GM06990 (cell line): Measurements from ENCODE around the gene MAPRE2.

Experiments
- DNase-seq: peaks from one replicate; pipeline ENCODE4 v3.0.0-alpha.2; 2011; ENCODE audit not compliant: insufficient read length; ENCODE audit errors: extremely low read depth
- H3K27me3 ChIP-seq: replicated peaks from 2 replicates; pipeline ENCODE4 v1.6.0; 2011; ENCODE audit warnings: low read length; ENCODE audit not compliant: control insufficient read depth, insufficient read depth
- H3K36me3 ChIP-seq: 2 replicates; pipeline ENCODE4 v1.5.1; 2011; ENCODE audit warnings: low read length; ENCODE audit not compliant: control insufficient read depth, insufficient read depth
- H3K4me3 ChIP-seq: replicated peaks from 2 replicates; pipeline ENCODE4 v1.5.1; 2011; ENCODE audit warnings: low read depth, mild to moderate bottlenecking, control low read depth, low read length
- CTCF ChIP-seq: IDR thresholded peaks from 2 replicates; pipeline ENCODE4 v1.5.1; 2011; ENCODE audit warnings: low read length, control low read depth, mild to moderate bottlenecking, inconsistent platforms; ENCODE audit not compliant: insufficient read depth, poor library complexity, severe bottlenecking

Gene MAPRE2

GRCh38 chr18:35089891-35090550, 48.8 kb downstream of the MAPRE2 start:
- no peak overlapping the region for H3K4me3 ChIP-seq
- H3K36me3 ChIP-seq, result no peaks in the 10 kb centered on the region
- no peak for DNase-seq
- no peak for TF ChIP-seq CTCF
- H3K27me3 ChIP-seq, result no peaks in the 10 kb centered on the region

- H3K36me3 ChIP-seq, result no peaks in the 10 kb centered on the region
- DNase-seq, result no peak
- no peaks in the 10 kb centered on the region for H3K27me3 ChIP-seq
- no peak for TF ChIP-seq CTCF
- H3K4me3 ChIP-seq, result no peak overlapping the region
Measured at GRCh38 chr18:35091841-35092240, 50.6 kb downstream of the MAPRE2 start.

GRCh38 chr18:35095983-35096676, 54.9 kb downstream of the MAPRE2 start:
- H3K4me3 ChIP-seq, result no peak overlapping the region
- DNase-seq, result peak; percentile 17
- no peak for TF ChIP-seq CTCF
- H3K27me3 ChIP-seq, result no peaks in the 10 kb centered on the region
- no peaks in the 10 kb centered on the region for H3K36me3 ChIP-seq

GRCh38 chr18:35096677-35097011, 55.4 kb downstream of the MAPRE2 start:
- TF ChIP-seq CTCF, result no peak
- H3K27me3 ChIP-seq, result no peaks in the 10 kb centered on the region
- DNase-seq, result no peak
- no peak overlapping the region for H3K4me3 ChIP-seq
- H3K36me3 ChIP-seq, result no peaks in the 10 kb centered on the region

- DNase-seq, result no peak
- TF ChIP-seq CTCF, result no peak
- H3K4me3 ChIP-seq, result no peak overlapping the region
- no peaks in the 10 kb centered on the region for H3K36me3 ChIP-seq
- no peaks in the 10 kb centered on the region for H3K27me3 ChIP-seq
Measured at GRCh38 chr18:35097195-35097594, 56.0 kb downstream of the MAPRE2 start.
